Suppressor macrophage treated with lipopolysaccharide for 4 hours (primary cell): Measurements from ENCODE around the gene C6orf89.
A peak's percentile ranks its signal among the peaks of the same experiment; 100 is the strongest.

Experiments used
- DNase-seq: peaks from one replicate; pipeline ENCODE4 v3.0.0-alpha.2; 2020

Gene C6orf89, protein sequence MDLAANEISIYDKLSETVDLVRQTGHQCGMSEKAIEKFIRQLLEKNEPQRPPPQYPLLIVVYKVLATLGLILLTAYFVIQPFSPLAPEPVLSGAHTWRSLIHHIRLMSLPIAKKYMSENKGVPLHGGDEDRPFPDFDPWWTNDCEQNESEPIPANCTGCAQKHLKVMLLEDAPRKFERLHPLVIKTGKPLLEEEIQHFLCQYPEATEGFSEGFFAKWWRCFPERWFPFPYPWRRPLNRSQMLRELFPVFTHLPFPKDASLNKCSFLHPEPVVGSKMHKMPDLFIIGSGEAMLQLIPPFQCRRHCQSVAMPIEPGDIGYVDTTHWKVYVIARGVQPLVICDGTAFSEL

DNA sequence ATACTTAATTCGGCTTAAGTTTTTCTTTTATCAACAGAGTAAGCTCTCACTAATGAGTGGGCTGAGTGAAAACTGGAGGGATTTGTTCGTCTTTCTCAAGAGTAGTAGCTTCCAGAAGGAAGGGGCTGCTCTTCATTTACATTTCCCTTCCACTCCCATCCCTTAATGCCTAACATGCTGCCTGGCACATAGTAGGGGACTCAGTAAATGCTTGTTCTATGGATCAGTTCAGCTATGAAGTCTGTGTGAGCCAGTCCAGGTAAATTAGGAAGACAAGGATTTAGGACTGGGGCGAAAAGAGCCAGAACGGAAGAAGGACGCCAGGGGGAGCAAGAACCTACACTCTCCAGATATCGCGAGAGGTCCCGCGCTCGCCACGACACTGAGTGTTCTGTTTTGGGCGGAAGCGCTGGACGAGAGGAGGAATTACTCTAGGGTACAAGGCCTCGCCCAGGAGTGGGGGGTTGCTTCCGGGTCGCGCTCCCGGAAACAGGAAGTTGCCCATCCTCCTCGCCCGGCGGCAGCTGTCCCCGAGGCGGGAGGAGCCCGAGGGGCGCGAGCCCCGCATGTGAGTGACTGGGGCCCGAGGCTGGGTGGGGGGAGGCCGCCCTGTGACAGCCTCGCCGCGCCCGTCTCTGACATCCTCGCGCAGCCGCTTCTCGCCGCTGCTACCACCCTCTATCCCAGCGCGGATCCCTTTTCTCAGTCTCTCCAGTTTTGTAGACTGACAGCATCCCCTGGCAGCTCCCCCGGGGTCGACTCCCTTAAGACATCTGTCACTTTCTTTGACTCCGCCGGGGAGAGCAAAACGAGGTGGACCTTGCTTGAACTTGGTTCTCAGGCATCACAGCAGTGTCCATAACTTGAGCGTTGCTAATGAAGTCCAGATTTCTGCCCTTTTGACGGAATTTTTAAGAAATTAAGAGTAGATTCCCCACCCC is at the start of gene C6orf89:
TSS of gene C6orf89 (plus strand) at position 492 of the 941 bp plus-strand sequence. CDS start 13,493 bp downstream, outside the sequence.
- DNase-seq: peak; percentile 99

DNA sequence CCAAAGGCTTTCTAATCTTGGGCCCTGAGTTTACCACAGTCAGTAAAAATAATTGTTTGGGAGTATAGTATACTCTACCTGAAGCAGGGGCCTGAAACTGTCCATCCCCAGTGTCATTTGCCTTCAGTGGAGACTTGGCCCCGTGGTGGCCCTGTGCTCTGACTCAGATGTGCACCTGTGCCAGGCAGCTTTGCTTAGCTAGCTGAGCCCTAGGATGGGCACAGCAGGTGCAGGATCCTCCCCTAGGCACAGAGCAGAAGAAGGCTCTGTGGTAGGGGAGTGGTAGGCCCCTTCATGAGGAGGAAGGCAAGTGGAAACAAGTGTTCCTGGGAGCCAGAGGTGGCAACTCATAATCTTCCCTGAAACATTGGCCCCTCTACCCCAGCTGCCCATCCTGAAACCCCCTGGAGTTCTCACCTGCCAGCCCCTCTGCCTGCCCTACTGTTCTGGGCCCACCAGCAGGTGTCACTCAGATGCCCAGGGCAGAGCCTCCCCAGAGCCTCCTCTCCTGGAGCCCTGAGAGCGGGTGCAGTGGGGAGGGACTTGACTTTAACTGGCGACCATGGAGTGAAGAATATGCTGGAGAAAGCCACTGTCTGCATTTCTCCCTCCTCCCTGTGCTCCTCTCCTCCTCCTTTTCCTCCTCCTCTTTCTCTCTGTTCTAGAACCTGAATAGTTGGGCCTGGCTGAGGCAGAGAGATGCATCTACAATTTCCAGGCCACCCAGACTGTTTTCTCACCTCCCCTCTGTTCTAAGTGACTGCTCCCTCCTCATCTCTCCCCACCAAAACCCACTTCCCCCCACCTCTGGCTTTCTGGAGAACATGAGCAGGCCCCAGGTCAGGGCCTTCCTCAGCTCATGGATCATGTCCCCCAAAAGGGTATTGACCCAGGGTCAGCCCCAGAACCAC is 49.4 kb upstream of the C6orf89 start:
- DNase-seq: no peak

DNA sequence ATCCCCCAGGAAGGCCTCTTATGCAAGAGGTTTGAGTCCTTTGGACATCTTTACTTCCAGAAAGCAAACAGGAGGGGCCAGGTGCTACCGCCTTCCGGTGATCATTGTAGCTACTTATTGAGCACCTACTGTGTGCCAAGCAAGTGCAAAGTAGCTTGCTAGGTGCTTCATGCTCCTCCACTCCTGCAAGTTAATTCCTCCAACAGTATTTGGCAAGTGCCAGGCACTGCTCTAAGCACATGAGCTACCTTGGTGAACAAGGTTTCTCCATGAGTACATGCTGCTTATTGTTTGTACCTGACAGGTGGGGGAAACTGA is 48.8 kb upstream of the C6orf89 start:
- DNase-seq: no peak

DNA sequence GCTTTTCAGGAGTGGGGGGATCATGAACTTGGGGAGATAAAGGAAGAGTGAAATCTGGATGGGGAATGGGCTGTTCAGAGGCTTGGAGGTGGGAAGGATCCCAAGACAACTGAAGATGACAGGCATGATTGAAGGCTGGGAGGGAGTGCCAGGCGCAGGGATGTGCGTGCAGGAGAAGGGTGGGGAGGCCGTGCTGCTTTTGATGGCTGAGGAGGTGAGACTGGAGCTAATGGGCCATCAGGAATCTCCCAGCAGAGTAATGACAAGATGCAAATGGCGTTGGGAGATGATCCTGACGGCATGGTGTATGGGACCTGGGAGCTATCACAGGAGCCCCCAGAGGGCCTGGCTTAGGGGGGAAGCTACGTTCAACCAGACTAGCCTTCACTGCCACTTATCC is 48.1 kb upstream of the C6orf89 start:
- no peak for DNase-seq

DNA sequence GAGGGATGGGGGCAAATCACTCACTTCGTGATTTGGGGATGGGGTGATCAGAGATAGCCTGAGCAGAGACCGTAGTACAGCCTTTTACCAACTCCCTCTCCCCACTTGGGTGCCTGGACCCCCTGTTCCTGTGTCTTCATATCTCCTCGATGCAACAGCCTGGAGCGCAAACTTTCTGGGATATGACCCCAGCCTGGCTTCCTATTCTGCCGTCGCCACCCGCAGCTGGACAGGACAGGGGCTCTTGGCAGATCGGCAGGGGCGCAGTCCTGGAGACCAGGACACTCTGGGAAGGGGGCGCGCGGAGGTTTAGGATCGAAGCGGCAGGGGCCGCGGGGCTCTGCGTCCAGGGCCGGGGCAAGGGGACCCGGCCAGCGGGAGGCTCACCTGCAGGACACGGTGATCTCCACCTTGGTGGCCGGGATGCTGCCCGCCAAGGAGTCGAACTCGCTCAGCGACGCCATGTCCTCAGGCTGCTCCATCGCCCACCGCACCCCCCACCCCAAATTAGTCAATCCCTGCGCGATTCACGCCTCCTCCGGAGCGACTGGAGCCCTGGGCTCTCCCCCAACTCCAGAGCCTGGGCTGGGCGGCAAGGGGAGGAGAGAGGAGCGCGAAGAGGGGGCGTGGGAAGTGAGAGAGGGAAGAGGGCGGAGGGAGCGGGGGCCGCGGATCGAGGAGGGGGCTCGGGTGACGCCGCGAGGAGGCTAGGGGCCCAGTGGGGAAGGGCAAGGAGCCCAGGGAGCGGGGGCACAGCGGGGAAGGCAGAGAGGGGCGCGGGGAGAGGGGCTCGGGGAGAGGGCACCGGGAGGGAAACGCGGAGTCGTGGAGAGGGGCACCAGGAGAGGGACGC is 46.6 kb upstream of the C6orf89 start, which contains the start of gene CPNE5:
TSS of gene CPNE5 (minus strand) at position 549 of the 853 bp plus-strand sequence. CDS start at position 482, 67 bp downstream.
- no peak for DNase-seq

DNA sequence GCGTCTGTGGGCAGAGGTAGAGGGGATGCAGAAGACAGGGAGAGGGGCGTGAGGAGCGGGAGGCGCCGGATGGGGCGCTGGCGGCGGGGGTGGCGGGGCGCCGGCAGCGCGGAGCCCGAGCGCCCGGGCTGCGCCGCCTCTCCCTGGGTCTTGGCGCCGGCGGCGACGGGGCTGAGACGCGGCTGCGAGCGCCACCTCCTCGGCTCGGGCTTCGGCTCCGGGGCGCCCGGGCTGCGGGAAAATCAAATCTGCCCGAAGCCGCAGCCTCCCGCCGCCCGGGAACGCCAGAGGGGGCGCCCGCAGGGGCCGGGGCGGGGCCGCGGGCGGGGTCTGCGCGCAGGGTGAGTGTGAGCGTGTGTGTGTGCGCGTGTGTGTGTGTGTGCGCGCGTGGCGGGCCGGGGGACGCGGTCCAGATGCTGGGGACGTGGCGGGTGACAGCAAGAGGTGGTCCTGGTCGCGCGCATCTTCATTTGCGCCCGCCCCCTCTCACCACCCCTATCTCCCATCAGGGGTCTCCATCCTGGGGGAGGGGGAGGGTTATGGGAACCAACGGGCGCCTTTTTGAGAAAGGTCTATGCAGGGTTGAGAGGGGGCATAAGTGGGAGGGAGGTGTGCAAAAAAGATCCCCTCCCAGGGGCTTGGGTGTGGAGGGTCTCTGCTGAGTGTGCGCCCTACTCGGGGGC is 45.9 kb upstream of the C6orf89 start:
- peak; percentile 42 for DNase-seq

DNA sequence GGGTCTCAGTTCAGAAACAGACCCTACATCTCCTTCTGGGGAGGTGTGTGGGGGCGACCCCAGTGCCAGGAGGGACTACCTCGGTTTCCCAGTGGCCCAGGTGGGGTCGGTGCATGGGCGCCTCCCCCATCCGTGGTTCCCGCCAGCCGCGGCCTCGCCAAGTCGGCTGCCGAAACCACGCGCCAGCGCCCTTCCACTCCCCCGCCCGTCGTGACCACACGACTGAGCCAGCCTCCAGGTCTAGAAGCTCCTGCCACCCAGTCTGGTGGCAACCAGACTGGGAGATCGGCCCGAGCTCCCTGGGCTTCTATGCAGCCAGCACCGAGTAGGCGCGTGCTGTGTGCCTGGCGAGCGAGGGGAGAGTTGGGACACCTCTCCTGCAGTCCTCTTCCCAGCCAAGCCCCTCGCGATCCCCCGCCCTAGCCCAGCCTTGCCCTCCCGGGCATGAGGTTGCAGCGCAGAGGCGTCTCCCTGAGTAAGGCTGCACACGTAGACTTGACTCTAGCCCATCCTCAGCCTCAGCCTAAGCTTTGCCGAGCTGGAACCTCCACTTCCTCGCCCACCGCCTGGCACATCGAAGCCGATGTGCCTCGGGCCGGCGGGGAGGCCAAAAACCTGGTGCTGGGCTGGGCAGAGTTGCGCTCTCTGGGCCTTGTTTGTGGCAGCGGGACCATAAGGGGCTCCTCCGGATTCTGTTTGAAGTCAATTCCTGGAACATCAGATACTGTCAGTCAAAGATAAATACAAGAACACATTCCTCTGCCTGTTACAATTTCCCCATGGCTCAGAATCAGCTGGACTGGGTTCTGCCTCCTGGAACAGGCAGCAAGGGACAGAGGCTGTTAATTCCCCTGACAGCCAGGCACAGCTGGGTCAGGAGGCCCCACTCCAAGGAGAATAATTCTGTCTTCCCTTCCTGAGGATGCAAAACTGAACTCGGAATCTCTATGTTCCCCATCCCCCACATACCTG is 45.0 kb upstream of the C6orf89 start:
- DNase-seq: no peak

DNA sequence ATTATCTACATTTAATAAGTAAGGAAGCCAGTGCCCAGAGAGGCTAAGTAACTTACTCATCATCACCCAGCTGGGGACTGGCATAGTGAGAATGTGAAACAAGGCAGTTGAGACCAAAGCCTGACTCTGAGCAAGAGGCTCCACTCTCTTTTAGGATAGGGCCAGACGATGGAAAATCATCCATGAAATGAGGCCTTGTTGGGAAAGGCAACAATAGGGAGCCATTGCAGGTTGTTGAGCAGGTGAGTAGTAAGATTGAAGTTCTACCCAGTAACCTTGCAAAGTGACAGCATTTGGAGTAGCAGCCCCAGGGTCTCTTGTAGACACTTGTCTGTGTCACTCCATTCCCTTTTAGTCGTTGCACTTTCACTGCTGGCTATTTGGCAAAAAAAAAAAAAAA is 44.0 kb upstream of the C6orf89 start:
- no peak for DNase-seq

DNA sequence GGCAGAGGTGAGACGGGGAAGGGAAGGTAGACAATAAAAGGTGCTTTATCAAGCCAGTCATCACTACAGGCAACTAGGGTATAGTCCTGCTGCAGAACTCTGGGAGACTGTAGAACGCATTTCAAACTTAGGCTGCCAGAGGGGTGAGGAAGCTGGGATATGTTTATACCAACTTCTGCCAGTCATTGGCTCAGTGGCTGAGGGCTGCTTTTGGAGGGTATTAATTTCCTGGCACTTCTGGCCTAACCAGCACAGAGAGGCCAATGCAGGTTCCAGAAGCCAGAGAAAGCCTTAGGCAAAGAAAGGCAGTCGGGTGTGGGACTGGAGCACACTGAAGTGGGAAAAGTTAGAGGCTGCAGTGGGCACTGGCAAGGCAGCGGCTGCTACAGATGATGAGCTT is 42.6 kb upstream of the C6orf89 start:
- no peak for DNase-seq

DNA sequence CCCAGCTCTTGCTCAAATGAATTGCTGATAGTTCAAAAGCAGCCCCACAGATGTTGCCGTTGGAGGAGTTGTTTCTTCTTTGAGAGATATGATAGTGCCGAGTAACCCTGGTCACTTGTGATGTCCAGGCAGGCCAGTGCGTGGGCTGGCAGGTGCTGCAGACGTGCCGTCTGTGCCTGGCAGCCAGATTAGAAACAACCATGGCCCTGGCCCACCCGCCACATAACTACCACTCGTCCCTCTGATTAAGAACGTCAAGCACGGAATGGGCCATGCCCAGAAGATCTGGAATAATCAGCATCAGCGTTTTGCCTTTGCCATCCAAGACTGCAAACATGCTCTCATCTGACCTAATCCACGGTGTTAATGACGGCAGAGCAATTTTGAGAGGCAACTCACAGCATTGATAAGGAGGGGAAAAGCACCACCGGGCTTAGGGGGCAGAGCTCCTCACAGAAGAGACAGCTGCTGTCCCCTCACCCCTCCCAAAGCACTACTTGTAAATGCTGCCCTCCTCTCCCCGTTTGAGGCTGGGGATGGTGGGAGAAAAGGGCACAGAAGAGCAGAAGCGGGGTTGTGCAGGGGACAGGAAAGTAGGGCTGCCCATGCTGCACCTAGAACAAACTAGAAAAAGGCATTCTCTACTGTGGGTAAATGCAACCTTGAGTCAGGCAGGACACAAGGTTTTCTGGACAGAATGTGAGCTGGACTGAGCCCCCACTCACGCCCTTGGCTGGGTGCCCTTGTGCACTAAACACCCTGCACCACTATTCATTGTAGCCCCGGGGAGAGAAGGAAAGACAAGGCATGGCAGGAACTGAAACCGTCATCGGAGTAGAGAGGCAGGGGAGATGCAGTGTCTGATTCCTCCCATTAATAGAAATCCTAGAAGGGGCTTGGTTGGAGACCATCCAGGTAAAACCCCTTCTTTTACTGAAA is 41.3 kb upstream of the C6orf89 start:
- no peak for DNase-seq

DNA sequence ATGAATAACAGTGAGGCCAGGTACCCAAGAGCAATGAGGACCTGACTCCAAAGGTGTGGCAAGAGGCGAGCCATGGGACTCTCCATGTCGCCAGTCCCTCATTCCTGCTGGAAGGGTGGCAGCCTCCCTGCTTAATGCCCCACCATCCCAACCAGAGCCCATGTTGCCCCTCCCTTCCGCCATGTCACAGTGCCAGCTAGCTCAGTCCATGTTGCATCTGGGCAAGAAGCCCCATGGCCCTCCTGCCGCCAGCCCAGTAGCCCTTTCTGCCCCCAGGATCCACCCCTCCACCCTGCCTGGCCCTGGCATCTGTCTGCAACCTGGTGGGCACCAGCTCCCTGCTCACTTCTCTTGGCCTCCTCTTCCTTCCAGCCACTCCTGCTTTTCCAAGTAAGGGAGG is 40.5 kb upstream of the C6orf89 start:
- DNase-seq: no peak

DNA sequence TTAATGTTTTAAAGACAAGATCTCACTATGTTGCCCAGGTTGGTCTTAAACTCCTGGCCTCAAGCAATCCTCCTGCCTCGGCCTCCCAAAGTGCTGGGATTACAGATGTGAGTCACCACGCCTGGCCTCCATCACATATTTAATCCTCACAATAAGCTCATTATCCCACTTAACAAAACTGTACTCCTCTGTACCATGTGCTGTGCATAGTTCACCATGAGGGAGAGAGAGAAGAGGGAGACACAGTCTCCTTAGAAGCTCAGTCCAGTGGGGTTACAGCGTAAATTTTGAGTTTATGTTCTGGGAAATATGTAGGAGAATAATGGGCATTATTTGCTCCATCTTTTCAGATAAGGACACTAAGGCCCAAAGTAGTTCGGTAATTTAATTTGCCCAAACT is 38.6 kb upstream of the C6orf89 start:
- no peak for DNase-seq

DNA sequence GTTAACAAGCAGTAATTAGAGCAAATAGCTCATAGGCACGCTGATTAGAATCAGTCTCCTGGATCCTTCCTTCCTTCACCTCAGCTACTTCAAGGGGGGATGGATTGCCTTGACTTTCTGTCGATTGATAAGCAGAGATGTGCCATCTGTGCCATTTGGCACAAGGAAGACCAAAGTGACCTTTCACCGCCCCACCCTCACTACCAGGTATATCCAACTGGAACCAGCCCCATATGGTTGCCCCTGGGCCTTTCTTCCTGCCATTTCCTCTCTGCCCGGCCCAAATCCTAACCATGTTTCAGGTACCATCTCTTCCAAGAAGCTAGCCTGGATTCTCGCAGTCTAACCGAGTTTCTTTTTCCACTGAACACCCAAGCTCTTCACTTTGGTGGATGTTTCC is 37.8 kb upstream of the C6orf89 start:
- no peak for DNase-seq

DNA sequence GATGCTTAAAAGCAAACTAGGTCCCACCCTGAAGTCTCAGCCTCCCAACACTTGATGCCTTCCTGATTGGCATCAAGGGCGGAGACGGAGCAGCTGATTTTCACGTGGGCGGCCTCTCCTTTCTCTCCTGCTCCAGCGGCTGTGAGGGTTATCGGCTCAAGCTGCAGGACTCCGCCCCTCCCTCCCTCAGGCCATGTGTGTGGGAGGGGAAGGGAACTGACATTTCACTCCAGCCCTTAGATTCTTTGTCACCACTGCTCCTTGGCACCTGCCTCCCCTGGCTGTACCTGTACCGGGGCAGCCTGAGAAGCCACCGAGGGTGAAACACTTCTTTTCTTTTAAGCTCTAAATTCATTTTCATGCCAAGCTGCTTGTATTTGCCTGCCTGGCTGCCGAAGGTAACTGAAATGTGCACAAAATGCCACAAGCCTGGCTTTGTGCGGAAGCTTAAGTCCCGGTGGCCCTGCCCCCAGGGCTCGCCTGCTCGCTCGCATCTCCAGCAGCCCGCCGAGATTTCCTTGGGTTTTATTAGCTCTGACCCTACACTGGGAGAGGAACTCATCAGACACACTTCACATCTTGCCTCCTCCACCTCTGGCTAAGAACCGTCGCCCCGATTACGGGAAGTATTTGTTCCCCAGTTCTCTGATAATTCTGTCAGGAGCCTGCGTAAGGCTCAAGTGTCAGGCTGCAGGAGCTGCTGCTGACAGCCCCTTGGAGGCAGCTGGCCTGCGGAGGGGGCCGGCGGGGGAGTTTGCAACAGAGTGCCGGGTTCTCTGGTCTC is 36.9 kb upstream of the C6orf89 start:
- DNase-seq: peak; percentile 56

DNA sequence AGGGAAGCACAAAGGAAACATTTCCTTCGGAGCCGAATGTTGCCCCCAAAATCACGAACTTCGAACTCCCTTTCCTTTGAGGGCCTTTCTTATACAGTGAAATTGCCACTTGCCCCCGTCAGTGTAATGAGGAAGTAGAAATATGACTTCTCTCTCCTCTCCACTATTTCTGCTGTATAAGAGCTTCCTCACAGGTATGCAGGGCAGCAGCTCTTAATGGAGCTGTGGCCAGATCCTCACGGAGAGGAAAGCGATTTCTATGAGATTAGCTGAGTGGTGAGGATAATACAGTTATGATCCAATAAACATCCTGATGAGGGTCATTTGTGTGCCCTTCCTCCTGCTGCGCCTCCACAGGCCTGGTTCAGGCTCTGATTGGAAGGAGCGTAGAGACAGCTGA is 35.7 kb upstream of the C6orf89 start:
- DNase-seq: no peak

DNA sequence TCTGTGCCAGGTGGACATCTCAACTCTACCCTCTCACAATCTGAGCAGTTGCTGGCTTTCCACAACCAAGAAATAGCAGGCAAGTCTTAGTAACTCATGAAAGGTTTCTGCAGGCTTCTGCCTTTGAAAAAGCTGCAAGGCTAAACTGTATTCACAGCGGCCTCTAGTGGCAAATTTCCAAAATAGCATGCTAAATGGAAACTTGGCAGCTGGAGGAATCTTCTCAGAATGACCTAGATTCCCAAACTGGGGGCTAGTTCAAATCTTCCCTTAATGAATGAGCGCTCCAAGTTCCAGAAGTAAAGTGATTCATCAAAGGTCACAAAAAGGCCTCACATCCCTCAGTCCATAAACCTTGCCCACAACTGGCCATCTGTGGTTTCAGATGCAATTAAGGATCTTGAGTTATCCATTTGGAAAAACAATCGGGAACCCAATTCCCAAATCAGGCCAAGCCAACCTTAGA is 34.6 kb upstream of the C6orf89 start:
- peak; percentile 80 for DNase-seq

DNA sequence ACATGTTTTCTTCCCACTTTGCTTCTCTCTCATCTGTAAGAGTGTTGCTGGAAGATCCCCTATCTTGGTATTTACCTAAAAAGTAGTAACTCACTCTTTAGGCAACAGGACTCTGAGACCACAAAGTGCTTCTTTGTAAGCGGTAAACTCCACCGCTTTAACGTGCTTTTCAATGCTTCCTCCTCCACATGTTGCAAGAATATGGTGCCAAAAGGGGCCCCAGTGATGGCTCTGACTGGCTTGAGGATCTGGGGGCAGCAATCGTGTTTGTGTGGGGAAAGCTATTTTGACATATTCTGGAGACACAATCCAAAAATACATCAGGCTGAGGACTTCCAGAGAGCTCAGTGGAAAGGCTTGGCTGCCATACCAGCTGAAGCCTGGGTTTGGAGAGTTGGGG is 34.1 kb upstream of the C6orf89 start:
- no peak for DNase-seq
